ENCODE results near the gene KRT75.
"Not testable (repeated sequence)": the region's sequence is repeated elsewhere in the genome, so short reads cannot be mapped to it uniquely, and the experiment has no call there.

KRT75 gene

DNA sequence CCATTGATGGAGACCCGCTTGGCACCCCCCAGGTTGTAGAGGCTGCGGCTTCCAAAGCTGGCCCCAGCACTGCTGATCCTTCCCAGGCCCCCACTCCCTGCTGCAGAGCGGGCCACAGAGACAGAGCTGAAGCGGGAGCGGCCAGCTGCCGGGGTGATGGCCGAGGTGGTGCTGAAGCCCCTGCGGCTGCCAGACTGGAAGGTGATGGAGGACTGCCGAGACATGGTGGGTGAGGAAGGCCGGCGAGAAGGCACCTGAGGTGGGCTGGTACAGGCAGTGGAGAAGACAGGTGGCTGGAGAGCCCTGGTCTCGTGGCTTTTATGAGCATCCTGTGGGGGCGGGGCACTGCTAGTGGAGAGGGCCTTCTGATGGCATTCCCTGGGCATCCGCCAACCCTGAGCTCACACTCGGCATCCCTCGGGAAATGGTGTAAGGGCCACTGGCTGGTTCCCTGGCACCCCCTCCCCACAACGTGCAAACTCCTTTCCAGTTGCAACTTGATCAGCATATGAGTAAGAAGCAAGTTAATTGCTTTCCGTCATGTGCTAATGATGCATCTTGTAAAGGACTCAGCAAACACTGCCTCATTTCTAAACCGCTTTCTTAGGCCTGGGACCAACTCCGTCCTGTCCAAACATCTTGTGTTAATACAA lies at the start of gene KRT75:
TSS of gene KRT75 (minus strand) at position 291 of the 653 bp plus-strand sequence. CDS start at position 224, 67 bp downstream.
- no peak for DNase-seq (ENCODE audit: low spot score)

DNA sequence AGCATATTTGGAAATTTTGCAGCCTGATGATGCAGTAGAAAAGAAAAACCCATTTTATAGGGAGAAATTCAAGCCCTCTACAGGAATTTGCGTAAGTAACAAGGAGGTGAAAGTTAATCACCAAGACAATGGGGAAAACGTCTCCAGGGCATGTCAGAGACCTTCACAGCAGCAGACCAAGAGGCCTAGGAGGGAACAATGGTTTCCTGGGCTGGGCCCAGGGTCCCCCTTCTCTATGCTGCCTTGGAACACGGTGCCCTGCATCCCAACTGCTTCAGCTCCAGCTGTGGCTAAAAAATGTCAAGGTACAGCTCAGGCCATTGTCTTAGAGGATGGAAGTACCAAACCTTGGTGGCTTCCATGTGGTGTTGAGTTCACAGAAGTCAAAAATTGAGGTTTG lies 45.9 kb upstream of the KRT75 start:
- DNase-seq (ENCODE audit: low spot score), result no peak

DNA sequence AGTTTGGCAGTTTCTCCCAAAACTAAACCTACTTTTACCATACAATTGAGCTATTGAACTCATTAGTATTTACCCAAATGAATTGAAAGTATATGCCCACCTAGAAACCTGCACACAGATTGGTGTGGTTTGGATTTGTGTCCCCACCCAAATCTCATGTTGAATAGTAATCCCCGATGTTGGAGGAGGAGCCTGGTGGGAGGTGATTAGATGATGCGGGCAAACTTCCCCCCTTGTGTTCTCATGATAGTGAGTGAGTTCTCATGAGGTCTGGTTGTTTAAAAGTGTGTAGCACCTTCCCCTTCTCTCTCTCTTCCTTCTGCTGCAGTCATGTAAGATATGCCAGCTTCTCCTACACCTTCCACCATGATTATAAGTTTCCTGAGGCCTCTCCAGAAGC lies 43.5 kb upstream of the KRT75 start:
- DNase-seq (ENCODE audit: low spot score), result no peak

DNA sequence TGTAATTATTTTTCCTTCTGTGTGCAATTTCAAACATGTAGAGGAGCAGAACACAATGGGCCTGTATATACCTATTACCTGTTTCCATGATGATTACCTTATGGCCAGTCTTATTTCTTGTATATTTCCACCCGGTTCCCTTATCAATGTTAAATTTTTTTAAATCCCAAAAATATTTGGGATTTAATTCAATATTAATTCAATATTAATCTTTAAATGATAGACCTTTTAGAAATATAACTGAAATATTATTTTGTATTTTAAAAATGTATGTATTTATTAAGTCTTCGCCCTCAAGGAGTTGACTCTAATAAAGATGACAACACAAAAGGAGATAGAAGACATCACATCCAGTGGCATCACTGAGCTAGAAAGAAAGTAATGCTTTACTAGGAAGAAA lies 40.0 kb upstream of the KRT75 start:
- no peak for DNase-seq (ENCODE audit: low spot score)

DNA sequence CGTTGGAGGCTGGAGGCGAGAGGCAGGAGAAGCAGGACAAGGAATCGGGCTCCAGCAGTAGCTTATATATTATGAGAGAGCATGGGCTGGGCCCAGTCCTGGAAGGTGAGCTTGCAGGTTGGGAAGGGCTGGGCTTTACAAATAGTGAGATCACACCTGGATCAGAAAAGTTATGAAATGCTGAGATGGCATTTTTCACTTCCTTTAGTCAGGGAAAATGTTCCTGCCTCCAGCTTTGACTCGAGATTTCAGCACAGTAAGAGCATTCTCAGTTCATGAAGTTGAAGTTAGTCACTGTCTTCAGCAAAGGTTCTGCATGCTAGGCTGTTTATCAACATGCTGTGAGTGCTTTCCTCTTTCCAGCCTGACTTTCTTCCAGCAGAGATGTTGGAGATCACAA lies 39.6 kb upstream of the KRT75 start, which contains the start of gene KRT6C:
TSS of gene KRT6C (minus strand) at position 38 of the 400 bp plus-strand sequence. CDS start 68 bp downstream, outside the sequence.
- DNase-seq (ENCODE audit: low spot score), result no peak

DNA sequence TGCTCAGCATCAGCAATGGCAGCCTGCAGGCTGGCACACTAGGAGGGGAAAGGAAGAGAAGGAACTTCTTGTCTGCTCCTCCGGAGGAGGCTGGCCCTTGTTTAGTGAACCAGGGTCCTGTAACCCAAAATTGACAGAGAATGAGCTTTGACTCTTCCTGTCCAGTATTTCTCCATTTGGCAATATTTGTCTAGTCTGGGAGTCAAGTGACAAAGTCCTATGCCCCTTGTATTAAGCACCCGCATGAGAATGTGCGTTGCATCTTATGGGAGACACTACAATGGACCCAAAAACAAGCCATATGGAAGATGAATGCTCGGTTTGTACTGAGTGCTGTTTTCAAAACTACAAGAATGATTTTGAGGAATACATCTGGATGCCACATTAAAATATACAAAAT lies 35.7 kb upstream of the KRT75 start:
- DNase-seq (ENCODE audit: low spot score), result no peak

DNA sequence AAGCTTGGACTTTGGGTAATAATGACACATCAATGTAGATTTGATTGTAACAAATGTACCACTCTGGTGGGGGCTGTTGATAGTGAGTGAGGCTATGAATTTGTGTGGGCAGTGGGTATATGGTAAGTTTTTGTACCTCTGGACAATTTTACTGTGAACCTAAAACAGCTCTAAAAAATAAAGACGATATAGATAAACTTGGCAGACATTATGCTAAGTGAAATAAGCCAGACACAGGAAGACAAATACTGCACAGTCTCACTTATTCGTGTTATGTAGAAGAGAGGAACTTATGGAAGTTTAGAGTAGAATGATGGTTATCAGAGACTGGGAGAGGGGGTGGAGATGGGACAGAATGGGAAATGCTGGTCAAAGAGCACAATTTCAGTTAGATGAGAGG lies 30.7 kb upstream of the KRT75 start:
- DNase-seq (ENCODE audit: low spot score), result no peak

DNA sequence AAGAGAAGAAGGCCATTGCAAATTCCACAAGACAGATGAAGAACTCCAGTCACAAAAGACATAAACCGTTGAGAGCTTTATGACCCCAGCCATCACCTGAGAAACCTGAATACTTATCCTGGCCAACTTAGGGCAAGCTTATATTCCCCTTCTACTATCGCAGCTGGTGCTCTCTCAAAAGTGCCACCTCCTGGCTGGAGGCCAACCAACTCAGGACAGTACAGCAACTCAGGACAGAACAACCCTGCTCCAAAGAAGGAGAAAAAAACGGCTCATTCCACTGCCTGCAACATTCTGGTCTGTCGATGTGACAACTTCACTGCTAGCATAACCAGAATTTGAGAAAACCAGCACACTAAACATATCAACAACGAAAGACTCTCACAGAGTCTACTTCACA lies 27.5 kb upstream of the KRT75 start:
- DNase-seq (ENCODE audit: low spot score), result no peak

DNA sequence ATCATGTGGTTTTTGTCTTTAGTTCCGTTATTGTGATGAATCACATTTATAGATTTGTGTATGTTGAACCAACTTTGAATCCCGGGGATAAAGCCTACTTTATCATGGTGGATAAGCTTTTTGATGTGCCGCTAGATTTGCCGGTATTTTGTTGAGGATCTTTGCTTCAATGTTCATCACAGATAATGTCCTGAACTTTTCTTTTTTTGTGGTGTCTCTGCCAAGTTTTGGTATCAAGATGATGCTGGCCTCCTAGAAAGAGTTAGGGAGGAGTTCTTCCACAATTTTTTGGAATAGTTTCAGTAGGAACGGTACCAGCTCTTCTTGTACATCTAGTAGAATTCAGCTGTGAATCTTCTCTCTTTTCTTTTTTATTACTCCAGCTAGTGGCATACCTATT lies 24.7 kb upstream of the KRT75 start:
- no peak for DNase-seq (ENCODE audit: low spot score)

DNA sequence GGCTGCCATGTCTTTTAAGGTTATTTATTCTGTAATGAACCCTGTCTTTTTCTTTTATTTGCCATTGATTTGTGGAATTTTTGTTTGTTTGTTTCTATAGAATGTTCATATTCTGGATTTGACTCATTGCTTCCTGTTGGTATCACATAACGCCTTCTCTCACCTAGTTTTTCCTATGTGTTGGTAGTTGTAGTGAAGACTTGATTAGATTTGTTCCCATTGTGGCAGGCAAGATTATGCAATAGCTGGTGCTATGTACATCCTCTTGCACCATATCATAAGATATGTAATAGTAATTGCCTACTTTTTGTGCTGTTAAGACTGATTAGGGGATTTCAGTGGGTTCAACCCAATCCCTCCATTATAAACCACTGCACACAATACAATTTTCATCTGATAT lies 21.6 kb upstream of the KRT75 start:
- no peak for DNase-seq (ENCODE audit: low spot score)

DNA sequence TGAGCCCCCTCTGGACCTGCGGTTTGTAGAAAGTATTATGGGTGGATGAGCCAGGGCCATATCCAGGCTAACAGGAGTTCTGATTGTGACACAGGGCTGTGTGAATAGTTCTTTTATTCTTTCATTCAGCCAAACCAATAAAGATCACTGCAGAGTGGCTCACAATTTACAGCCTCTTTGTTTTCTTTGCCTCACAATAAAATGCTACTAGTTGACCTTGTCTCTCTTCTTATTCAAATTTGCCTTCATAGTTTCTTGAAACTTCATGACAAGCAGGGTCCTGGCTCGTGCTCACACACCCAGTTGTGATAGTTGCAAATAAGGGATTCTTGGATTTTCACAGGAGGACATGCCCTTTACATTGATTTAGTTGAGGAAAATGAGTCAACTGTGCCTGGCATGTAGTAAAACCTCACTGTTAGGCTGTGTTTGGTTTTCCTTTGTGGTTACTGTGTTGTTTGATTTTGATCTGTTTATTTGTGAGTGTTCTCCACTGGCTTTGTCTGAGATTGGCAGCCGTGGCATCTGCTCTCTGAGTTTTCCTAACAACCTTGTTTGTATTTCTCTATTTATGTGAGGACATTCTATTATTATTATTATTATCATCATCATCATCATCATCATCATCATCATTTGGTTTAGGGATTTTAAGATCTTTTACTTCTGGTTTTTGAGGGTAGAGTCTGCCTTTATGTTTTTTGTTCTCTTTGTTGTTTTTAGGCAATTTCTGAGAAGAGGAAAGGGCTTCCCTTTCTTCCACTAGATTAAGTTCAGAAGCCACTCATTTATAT lies 20.4 kb upstream of the KRT75 start:
- DNase-seq (ENCODE audit: low spot score), result peak; percentile 57

DNA sequence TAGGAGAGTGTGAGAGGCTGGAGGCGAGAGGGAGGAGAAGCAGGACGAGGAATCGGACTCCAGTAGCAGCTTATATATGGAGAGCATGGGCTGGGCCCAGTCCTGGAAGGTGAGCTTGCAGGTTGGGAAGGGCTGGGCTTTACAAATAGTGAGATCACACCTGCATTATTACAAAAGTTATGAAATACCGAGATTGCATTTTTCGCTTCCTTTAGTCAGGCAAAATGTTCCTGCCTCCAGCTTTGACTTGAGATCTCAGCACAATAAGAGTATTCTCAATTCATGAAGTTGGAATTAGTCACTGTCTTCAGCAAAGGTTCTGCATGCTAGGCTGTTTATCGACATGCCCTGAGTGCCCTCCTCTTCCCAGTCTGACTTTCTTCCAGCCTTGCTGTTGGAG lies 17.9 kb upstream of the KRT75 start, which contains the start of gene KRT6B:
TSS of gene KRT6B (minus strand) at position 46 of the 400 bp plus-strand sequence. CDS start 68 bp downstream, outside the sequence.
- DNase-seq (ENCODE audit: low spot score), result no peak

DNA sequence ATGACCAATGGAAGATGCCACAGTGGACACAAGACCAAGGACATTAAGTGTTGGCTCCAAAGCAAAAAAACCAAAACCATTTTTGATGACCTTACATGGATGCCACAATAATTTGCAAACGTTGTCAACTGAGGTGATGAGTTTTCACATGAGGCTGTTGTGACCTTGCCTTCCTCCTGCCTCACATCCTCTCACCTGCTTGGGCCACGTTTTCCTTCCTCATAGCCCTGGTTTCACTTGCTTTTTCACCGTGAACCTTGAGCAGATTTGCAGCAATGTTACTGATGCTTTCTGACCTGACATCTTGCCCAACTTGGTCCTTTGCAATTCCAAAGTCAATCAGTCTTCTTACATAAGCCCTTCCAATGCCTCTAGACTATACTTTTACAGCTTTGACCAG lies 14.1 kb upstream of the KRT75 start:
- DNase-seq (ENCODE audit: low spot score), result no peak

DNA sequence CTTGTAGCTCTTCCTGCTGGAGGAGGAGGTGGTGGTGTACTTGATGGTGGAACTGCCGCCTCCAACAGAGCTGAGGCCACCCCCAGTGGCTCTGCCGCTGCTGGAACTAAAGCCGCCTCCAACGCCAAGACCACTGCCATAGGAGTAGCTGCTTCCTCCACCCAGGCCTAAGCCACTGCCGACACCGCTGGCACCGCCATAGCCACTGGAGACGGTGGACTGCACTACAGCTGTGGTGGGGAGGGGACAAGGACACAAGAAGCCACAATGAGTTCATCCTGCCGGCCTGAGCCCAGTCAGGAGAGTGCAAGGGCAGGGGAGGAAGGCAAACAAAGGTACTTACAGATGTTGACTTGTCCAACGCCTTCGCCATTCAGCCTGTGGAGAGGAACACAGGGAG lies 13.0 kb upstream of the KRT75 start:
- DNase-seq (ENCODE audit: low spot score), result not testable (repeated sequence)

DNA sequence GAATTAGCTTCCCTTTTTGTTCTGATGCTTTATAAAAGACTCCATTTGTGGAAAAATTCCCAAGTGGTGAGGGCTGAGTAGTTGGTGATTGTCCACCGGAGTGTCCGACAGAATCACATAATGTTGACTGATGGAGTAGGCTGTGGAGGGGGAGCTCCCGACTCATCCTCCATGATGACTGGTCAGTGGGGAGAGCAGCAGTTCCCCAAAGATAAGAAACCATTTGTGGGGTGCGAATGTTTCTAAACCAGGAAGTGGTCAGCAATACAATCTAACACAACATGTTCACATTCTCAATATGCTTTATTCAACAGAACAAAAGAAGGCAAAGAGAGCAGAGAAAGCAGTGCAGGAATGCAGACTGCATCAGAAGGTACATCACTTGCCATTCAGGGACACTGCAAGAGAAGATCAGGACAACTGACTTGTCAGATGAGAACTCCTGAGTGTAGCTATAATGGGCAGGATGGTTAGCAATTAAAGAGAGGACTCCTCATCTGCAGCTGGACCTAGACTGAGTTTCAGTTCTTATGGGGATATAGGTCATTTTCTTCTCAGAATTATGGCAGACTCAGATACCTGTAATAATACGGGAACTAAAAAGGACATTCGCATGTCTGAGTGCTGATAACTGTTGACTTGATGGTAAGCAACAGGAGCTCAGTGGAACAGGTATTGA lies 12.3 kb upstream of the KRT75 start:
- DNase-seq (ENCODE audit: low spot score), result no peak

DNA sequence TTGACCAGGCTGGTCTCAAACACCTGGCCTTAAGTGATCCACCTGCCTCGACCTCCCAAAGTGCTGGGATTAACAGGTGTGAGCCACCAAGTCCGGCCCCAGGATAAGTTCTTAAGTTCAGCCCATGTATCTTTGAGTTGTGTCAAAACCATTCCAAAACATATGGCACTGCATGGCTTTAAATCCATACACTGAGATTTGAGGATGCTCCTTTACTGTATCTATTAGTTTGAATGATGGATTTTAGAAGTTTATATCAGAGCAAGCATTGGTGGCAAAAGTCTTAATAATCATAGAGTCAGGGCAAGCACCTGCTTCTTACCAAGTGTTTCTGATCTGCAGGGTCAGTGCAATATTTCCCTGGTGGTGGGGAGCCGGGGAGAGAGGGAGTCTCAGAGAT lies 11.7 kb upstream of the KRT75 start:
- no peak for DNase-seq (ENCODE audit: low spot score)

DNA sequence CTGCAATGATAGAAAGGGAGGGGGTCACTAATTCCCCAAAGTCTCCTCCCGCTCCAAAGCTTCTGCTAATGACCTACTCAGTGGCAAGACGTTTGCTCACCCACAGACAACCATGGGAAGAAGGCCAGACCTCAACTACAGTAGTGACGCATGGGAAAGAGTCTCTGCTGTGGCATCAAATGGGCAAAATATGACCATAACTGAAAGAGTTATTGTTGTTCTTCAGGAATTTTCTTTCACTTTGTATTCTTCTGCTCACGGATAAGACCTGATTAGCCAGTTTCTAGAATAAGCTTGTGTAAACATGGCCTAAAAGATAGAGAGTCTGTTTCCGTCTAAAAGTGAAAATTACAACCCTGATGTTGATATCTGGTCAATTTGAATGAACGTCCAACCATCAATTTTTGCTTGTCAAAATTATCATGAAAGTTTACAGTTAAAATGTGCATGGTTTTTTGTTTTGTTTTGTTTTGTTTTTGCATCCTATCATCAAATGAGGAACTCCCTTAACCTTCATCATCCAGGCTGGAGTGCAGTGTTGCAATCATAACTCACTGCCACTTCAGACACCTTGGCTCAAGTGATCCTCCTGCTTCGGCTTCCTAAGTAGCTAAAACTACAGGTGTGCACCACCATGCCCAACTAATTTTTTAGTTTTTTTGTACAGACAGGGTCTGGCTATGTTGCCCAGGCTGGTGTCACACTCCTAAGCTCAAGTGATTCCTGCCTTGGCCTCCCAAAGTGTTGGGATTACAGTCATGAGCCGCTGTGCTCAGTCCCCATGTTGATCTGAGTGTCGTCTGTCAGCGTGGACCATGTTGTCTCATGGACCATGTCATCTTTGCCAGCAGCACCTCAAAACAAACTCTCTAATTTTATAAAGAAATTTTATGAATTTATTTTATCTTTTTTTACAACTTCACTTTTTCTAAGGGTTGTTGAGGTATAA lies 10.8 kb upstream of the KRT75 start:
- DNase-seq (ENCODE audit: low spot score), result no peak

DNA sequence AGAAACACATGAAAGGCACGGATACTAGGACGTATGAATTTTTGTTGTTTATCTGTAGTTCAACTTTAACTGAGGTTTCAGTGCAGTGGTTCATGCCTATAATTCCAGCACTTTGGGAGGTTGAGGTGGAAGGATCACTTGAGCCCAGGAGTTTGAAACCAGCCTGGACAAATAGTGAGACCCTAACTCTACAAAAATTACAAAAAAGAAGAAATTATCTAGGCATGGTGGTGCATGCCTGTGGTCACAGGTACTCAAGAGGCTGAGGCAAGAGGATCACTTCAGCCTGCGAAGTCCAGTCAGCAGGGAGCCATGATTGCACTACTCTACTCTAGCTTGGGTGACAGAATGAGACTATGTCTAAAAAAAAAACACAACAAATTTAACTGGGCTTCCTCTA lies 9.8 kb upstream of the KRT75 start:
- no peak for DNase-seq (ENCODE audit: low spot score)

DNA sequence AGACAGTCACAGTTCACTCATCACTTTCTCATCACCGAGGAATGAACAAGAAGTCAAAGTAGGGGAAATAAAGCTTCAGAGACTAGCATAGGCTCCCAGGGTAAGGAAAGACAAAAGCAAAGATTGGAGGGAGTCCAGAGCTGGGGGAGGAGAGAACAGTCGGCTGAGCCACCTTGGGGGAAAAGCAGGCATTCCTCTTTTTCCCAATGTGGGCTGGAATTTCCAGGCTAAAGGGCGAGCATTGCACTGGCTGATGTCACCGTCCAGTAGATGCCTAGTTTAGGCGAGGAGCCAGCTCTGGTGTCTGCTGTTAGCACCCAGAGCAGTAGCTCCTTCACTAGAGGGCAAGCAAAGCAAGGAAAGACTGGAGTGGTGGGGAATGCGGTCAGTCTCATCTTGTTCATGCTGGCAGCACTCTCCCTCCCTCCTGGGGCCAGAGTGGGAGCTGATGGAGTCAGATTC lies 8.5 kb upstream of the KRT75 start:
- peak; percentile 13 for DNase-seq (ENCODE audit: low spot score)

DNA sequence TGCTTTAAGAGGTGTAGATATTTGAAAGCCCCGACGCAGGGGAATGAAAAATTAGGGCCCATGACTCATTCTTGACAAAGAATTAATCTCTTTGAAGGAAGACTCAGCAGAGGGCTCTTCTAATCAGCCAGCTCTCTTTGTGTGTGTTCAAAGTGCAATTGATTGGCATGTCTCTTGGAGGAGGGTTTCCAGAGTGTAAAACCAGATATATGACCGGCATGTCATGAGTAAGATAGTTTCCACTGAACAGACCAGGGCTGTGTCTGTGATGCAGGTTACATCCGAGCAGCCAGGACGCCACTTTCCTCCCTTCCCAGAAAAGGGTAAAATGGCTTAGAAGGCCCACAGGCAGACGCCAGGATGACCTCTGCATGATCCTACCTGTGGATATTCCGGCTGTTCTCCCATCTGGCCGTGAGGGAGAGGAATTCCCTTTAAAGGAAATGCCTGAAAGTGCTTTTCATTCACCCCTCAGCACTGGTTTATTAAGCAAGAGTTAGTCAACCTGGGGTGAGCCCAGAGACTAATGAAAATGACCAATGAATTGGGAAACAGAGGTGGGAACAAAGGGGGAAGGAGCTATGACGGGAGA lies 7.2 kb upstream of the KRT75 start:
- no peak for DNase-seq (ENCODE audit: low spot score)

DNA sequence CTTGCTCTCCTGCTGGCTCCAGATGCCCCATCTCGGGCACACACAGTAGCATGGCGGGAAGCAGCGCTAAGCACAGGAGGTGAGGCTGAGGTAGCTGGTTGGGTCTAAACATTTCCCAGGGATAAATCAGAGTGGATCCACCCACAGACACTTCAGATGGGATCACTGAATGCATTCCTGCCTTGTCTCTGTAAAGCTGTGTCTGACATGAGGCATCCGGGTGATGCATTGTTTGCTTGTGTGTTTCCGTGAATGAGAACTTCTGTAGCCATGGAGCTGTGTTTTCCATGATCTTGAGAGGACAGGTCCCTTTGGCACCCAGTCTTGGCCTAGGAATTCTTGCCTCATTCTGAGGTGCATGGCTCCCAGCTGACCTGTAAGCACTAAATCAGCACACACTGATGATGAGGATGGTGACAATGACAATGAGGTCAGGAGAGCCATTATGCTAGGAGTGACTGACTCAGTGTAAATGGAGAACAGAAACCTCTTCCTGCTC lies 6.7 kb upstream of the KRT75 start:
- no peak for DNase-seq (ENCODE audit: low spot score)

Data from globus pallidus (tissue), 1 donor.